Panc1 (cell line): Measurements from ENCODE around the gene ADAMTS18.

Experiments used
- SIN3A ChIP-seq: IDR thresholded peaks from 2 replicates; pipeline ENCODE4 v1.6.1; 2012; ENCODE audit warnings: low read depth, mild to moderate bottlenecking, low read length, moderate library complexity, borderline replicate concordance; ENCODE audit not compliant: insufficient read depth
- TF ChIP-seq, protein P1 (sequence below): fragments of 450-650 bp; IDR thresholded peaks from 2 replicates; pipeline ENCODE4 v1.5.1; 2017; ENCODE audit warnings: mild to moderate bottlenecking

DNA sequence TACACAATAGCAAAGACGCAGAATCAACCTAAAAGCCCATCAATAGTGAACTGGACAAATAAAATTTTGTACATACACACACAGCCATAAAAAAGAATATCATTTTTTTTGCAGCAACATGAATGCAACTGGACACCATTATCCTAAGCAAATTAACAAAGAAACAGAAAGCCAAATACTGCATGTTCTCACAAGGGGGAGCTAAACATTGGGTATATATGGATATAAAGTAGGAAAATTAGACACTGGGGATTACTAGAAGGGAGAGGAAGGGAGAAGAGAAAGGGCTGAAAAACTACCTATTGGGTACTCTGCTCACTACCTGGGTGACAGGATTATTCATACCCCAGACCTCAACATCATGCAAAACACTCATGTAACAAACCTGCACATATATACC is 28.2 kb downstream of the ADAMTS18 start:
- TF ChIP-seq SIN3A, result no peak
- TF ChIP-seq, protein P1, sequence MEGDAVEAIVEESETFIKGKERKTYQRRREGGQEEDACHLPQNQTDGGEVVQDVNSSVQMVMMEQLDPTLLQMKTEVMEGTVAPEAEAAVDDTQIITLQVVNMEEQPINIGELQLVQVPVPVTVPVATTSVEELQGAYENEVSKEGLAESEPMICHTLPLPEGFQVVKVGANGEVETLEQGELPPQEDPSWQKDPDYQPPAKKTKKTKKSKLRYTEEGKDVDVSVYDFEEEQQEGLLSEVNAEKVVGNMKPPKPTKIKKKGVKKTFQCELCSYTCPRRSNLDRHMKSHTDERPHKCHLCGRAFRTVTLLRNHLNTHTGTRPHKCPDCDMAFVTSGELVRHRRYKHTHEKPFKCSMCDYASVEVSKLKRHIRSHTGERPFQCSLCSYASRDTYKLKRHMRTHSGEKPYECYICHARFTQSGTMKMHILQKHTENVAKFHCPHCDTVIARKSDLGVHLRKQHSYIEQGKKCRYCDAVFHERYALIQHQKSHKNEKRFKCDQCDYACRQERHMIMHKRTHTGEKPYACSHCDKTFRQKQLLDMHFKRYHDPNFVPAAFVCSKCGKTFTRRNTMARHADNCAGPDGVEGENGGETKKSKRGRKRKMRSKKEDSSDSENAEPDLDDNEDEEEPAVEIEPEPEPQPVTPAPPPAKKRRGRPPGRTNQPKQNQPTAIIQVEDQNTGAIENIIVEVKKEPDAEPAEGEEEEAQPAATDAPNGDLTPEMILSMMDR, result no peak; the same call in 1 of the 2 replicates
